ENCODE measurements around the gene TMEM244. TPM values are rescaled to one million over a fixed set of nuclear protein-coding genes. Genes with fewer than 3 reads are reported as not detected.
A peak's percentile ranks its signal among the peaks of the same experiment; 100 is the strongest.

TMEM244 gene
- total RNA-seq, 1 donor from 2014 or later: not detected

DNA sequence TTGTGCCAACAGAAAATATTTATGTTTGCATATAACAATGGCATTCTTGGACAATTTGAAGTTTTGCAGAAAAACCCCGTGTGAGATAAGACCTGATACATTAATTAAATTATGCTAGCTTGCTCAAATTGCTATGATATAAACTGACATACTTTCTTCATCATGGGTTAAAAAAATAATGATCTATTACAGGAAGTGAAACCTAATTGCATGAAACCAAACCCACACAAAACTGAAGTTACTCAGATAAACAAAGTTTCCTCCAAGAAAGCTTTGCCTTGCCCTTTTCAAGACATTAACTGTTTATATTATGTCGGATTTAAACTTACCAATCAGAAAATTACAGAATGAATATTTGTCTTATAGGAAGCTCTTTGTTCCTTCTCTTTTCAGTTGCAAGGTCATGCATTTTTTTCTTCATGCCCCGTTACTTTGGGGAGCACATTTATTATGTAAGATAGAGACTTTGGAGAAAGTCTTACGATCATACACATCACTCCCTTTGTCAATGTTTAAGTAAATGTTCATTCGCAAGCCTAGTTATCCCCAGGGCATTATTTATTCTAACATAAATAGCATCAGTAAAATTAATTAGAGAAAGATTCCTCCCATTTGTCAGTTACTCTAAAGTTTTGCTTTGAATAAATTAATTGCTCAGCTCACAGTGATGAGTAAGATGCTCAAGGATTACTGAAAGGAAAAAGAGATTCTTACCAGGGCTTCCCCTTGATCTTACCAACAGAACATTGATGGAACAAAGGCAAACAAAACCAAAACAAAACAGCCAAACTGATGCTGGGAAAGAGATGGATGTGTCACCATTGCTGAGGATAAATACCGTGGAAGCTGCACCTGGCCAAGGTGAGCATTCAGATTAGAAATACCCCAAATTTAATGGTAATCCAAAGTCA is 14.8 kb upstream of the TMEM244 start:
- TF ChIP-seq, protein P1, sequence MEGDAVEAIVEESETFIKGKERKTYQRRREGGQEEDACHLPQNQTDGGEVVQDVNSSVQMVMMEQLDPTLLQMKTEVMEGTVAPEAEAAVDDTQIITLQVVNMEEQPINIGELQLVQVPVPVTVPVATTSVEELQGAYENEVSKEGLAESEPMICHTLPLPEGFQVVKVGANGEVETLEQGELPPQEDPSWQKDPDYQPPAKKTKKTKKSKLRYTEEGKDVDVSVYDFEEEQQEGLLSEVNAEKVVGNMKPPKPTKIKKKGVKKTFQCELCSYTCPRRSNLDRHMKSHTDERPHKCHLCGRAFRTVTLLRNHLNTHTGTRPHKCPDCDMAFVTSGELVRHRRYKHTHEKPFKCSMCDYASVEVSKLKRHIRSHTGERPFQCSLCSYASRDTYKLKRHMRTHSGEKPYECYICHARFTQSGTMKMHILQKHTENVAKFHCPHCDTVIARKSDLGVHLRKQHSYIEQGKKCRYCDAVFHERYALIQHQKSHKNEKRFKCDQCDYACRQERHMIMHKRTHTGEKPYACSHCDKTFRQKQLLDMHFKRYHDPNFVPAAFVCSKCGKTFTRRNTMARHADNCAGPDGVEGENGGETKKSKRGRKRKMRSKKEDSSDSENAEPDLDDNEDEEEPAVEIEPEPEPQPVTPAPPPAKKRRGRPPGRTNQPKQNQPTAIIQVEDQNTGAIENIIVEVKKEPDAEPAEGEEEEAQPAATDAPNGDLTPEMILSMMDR (IDR thresholded peaks at IDR 0.05; ENCODE audit: insufficient read depth, low read length, severe bottlenecking): no peak
- DNase-seq (ENCODE audit: low read depth) (no peak), FAIRE-seq (no peak)
- H3K27me3 ChIP-seq (ENCODE audit: control insufficient read depth, insufficient read depth, low read length): no peaks in the 10 kb centered on the region
- no peak overlapping the region for H3K4me3 ChIP-seq (ENCODE audit: low read depth, low read length)
- H3K36me3 ChIP-seq (ENCODE audit: control insufficient read depth, insufficient read depth, low read length): no peaks in the 10 kb centered on the region

DNA sequence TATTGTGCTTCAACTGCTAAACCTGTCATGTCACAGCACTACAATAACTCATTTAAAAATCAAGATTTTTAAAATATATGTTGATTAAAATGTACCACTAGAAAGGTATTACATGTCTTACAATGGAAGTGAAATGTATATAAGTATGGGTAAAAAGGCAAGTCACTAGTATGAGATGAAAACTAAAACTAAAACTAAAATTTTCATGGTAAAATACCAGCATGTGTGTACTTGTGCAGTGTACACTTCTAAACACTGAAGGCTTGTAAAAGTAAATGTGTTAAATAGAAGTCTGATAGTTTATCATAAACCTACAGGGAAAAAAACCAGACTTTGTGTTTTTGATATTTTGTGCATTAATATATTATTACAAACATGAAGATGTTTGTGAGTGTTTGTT is 13.7 kb upstream of the TMEM244 start:
- no peaks in the 10 kb centered on the region for H3K36me3 ChIP-seq (ENCODE audit: control insufficient read depth, insufficient read depth, low read length)
- H3K27me3 ChIP-seq (ENCODE audit: control insufficient read depth, insufficient read depth, low read length): no peaks in the 10 kb centered on the region
- FAIRE-seq (no peak), DNase-seq (ENCODE audit: low read depth) (no peak)
- no peak overlapping the region for H3K4me3 ChIP-seq (ENCODE audit: low read depth, low read length)
- TF ChIP-seq, protein P1 (IDR thresholded peaks at IDR 0.05; ENCODE audit: insufficient read depth, low read length, severe bottlenecking): no peak

DNA sequence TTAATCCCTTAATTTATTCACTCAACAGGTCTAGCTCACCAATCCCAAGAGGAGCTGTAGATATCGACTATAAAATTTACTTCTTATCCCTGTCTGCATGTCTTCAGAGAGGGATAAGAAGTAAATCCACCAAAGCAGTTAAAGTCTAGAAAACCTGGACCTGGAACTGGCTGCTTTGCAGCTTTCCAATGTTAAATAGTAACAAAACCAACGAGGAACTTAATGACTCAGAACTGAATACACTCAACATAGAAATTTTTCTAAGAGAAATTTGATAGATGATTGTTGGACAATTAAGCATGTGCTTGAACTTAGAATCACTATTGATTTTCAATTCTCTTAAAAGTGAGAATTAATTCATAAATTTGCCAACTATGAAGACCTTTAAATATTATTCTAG is 11.5 kb upstream of the TMEM244 start:
- H3K36me3 ChIP-seq (ENCODE audit: control insufficient read depth, insufficient read depth, low read length): no peaks in the 10 kb centered on the region
- H3K4me3 ChIP-seq (ENCODE audit: low read depth, low read length): no peak overlapping the region
- H3K27me3 ChIP-seq (ENCODE audit: control insufficient read depth, insufficient read depth, low read length): no peaks in the 10 kb centered on the region
- FAIRE-seq (no peak), DNase-seq (ENCODE audit: low read depth) (peak; percentile 7)
- TF ChIP-seq, protein P1 (IDR thresholded peaks at IDR 0.05; ENCODE audit: insufficient read depth, low read length, severe bottlenecking): no peak

DNA sequence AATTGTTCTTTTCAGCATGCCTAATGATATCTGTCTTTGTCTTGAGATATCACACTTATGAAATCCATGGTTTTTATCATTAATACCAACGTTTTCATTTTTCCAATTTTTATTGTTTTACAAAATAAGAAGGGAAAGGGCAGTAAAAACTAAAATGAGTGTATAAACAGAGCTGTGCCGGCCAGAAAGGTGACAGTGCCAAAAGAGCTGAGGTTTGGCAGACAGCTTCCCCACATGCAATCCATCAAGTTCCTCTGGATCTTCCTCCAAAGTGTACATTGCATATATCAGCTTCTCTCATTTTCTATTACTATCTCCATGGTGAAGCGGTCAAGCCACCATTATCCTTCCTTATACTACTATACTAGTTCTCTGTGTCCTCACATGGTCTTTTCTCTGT is 10.1 kb upstream of the TMEM244 start:
- DNase-seq (ENCODE audit: low read depth) (no peak), FAIRE-seq (no peak)
- TF ChIP-seq, protein P1 (IDR thresholded peaks at IDR 0.05; ENCODE audit: insufficient read depth, low read length, severe bottlenecking): no peak

DNA sequence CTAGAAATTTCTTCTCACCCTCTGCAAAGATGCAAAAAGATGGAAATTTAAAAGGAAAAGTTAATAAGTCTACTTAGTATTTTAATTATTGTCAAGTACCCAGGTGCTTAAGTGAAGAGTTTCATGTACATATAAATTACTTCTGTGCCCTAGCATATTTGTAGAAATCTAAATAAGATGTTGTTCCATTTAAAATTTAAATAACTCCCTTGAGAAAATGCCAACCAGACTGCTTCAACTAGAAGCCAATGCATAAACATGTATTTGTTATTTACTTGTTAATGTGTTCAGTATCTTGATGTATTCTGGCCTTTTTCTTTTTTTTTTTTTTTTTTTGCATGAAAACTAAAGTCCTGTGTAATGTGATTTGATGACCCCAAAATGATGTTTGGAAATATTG is 6.3 kb upstream of the TMEM244 start:
- TF ChIP-seq, protein P1 (IDR thresholded peaks at IDR 0.05; ENCODE audit: insufficient read depth, low read length, severe bottlenecking): no peak
- H3K4me3 ChIP-seq (ENCODE audit: low read depth, low read length): no peak overlapping the region
- H3K27me3 ChIP-seq (ENCODE audit: control insufficient read depth, insufficient read depth, low read length): no peaks in the 10 kb centered on the region
- no peak for FAIRE-seq
- no peak for DNase-seq (ENCODE audit: low read depth)
- no peaks in the 10 kb centered on the region for H3K36me3 ChIP-seq (ENCODE audit: control insufficient read depth, insufficient read depth, low read length)

More for the DNA sequence above, 10.1 kb upstream of the TMEM244 start:
- no peaks in the 10 kb centered on the region for H3K36me3 ChIP-seq (ENCODE audit: control insufficient read depth, insufficient read depth, low read length)
- H3K4me3 ChIP-seq (ENCODE audit: low read depth, low read length): no peak overlapping the region
- H3K27me3 ChIP-seq (ENCODE audit: control insufficient read depth, insufficient read depth, low read length): no peaks in the 10 kb centered on the region
